ENCODE results near the gene RUNX3. TPM values are rescaled to one million over a fixed set of nuclear protein-coding genes. Genes with fewer than 3 reads are reported as not detected.
A peak's percentile ranks its signal among the peaks of the same experiment; 100 is the strongest.

The RUNX3 gene
- polyA plus RNA-seq, 3 donors, result 4.4 to 27.9 (median 6.7) TPM

- Mint-ChIP-seq H3K9me3 (peaks cover 0 to 5% (median 2%) of the 10 kb centered on the region in 7 donors), H3K4me3 (no peak overlapping the region), H3K27me3 (ENCODE audit: low read depth in 3 of 3) (peaks cover 3 to 16% (median 5%) of the 10 kb centered on the region in 3 donors), H3K36me3 (peaks cover 6 to 17% of the 10 kb centered on the region in 2 donors), H3K4me1 (peaks cover 3% of the 10 kb centered on the region), H3K27ac (peak overlapping the region in 1 of 7 donors; percentile 63)
- Histone ChIP-seq H3K79me2 (ENCODE audit: insufficient read depth, low read length) (no peaks in the 10 kb centered on the region), H3K4me1 (ENCODE audit: control insufficient read depth in 1 of 2, insufficient read depth in 2 of 2, low read length in 2 of 2) (no peaks in the 10 kb centered on the region), H3K9me3 (replicated peaks in 1 of 2; ENCODE audit: control insufficient read depth in 1 of 2, insufficient read depth in 1 of 2, low read length in 2 of 2) (no peaks in the 10 kb centered on the region), H3K27ac (ENCODE audit: low read depth in 1 of 2, low read length in 2 of 2) (no peak overlapping the region), H4K20me1 (ENCODE audit: insufficient read depth, low read length) (peaks cover 23% of the 10 kb centered on the region), H3K27me3 (ENCODE audit: control insufficient read depth in 2 of 2, insufficient read depth in 2 of 2, low read length in 2 of 2) (peaks cover 0 to 4% of the 10 kb centered on the region in 2 donors), H2AFZ (ENCODE audit: insufficient read depth, low read depth, low read length, poor library complexity, severe bottlenecking) (no peak overlapping the region), H3K4me2 (replicated peaks; ENCODE audit: extremely low read depth, low read length, poor library complexity, severe bottlenecking) (no peak overlapping the region), H3K9ac (ENCODE audit: insufficient read depth, low read length, poor library complexity, severe bottlenecking) (no peak overlapping the region), H3K4me3 (replicated peaks in 1 of 3; ENCODE audit: low read depth in 2 of 3, low read length in 3 of 3) (no peak overlapping the region), H3K36me3 (replicated peaks in 1 of 2; ENCODE audit: control insufficient read depth in 1 of 2, insufficient read depth in 2 of 2, low read length in 2 of 2) (peaks cover 4 to 7% of the 10 kb centered on the region in 2 donors)
- WGBS (ENCODE audit: insufficient coverage), result 78% methylated on average over 5 of the region's 17 CpGs
- DNase-seq, result no peak
- TF ChIP-seq CTCF (IDR thresholded peaks at IDR 0.05), result no peak
- intact Hi-C loops (cut with micrococcal nuclease), result loop anchor here (2.0 to 5.0 kb wide), 2 partner anchors 49 to 50 kb away; no protein-coding TSS in a partner anchor
Measured at GRCh38 chr1:24897263-24898151, 32.6 kb downstream of the RUNX3 start.

GRCh38 chr1:24896596-24897262 lies 33.3 kb downstream of the RUNX3 start:
- H3K27ac Mint-ChIP-seq, result peak overlapping the region in 1 of 7 donors; percentile 10
- intact Hi-C loops (cut with micrococcal nuclease), result loop anchor here in 1 of 2 donors (5.0 kb wide), 1 partner anchor 49 kb away; no protein-coding TSS in a partner anchor
- peaks cover 19% of the 10 kb centered on the region for H4K20me1 ChIP-seq (ENCODE audit: insufficient read depth, low read length)
- peaks cover 4 to 13% (median 7%) of the 10 kb centered on the region in 7 donors for H3K9me3 Mint-ChIP-seq
- H3K4me3 Mint-ChIP-seq, result no peak overlapping the region
- no peak overlapping the region for H3K4me2 ChIP-seq (replicated peaks; ENCODE audit: extremely low read depth, low read length, poor library complexity, severe bottlenecking)
- DNase-seq, result no peak
- H3K36me3 Mint-ChIP-seq, result peaks cover 2 to 9% of the 10 kb centered on the region in 2 donors
- H3K36me3 ChIP-seq (replicated peaks in 1 of 2; ENCODE audit: control insufficient read depth in 1 of 2, insufficient read depth in 2 of 2, low read length in 2 of 2), result no peaks in the 10 kb centered on the region
- H3K27me3 Mint-ChIP-seq (ENCODE audit: low read depth in 3 of 3), result peaks cover 2 to 16% (median 5%) of the 10 kb centered on the region in 3 donors
- H3K9me3 ChIP-seq (replicated peaks in 1 of 2; ENCODE audit: control insufficient read depth in 1 of 2, insufficient read depth in 1 of 2, low read length in 2 of 2), result peaks cover 0 to 7% of the 10 kb centered on the region in 2 donors
- no peak overlapping the region for H2AFZ ChIP-seq (ENCODE audit: insufficient read depth, low read depth, low read length, poor library complexity, severe bottlenecking)
- no peaks in the 10 kb centered on the region for H3K79me2 ChIP-seq (ENCODE audit: insufficient read depth, low read length)
- 59% methylated on average over 4 of the region's 14 CpGs for WGBS (ENCODE audit: insufficient coverage)
- peaks cover 3% of the 10 kb centered on the region for H3K4me1 Mint-ChIP-seq
- no peaks in the 10 kb centered on the region for H3K4me1 ChIP-seq (ENCODE audit: control insufficient read depth in 1 of 2, insufficient read depth in 2 of 2, low read length in 2 of 2)
- no peak overlapping the region for H3K27ac ChIP-seq (ENCODE audit: low read depth in 1 of 2, low read length in 2 of 2)
- no peak overlapping the region for H3K9ac ChIP-seq (ENCODE audit: insufficient read depth, low read length, poor library complexity, severe bottlenecking)
- peaks cover 0 to 4% of the 10 kb centered on the region in 2 donors for H3K27me3 ChIP-seq (ENCODE audit: control insufficient read depth in 2 of 2, insufficient read depth in 2 of 2, low read length in 2 of 2)
- no peak for TF ChIP-seq CTCF (IDR thresholded peaks at IDR 0.05)
- no peak overlapping the region for H3K4me3 ChIP-seq (replicated peaks in 1 of 3; ENCODE audit: low read depth in 2 of 3, low read length in 3 of 3)
